Measurements from ENCODE around the gene SEL1L2.

The SEL1L2 gene

DNA sequence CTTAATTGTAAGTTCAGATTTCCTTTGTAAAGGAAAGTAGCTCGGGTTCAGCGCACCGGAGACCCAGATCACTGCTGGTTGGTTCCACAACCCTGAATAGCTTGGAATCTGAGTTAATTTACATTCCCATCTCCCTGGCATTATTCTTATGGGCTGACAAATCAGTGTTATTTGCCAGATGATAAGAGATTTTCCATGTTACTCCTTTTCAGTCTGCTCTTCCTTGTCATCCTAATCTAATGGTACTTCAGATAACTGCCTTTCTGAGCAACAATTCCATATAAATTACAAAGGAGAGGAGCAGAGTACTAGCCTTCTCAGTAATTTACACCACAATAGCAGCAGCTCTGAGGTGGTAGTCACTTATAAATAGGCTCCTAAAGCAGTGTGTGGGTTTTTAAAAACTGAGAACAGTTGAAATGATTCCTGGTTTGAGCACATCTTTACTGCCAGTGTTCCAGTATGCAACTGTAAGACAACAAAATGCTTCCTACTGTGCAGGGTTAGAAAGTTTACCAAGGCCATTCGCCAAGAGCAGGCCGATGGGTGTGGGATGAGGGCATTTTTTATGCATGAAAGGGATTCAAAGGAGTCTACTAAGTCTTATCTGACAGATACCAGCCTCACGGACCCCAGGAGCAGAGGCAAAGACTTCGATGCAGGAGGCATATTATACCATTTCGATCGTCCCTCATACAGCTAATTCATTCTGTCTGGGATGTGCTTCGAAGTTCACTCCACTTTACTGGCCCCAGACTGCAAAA is 115.8 kb downstream of the SEL1L2 start:
- Histone ChIP-seq H3K9ac (ENCODE audit: low read length) (no peak overlapping the region), H4K20me1 (ENCODE audit: insufficient read depth, low read length) (no peaks in the 10 kb centered on the region), H3K27ac (ENCODE audit: low read length) (no peak overlapping the region), H3F3A (ENCODE audit: insufficient read depth, low read length) (no peaks in the 10 kb centered on the region), H3K36me3 (replicated peaks; ENCODE audit: insufficient read depth, low read length) (no peaks in the 10 kb centered on the region), H3K4me1 (ENCODE audit: low read length) (no peaks in the 10 kb centered on the region), H3K4me2 (ENCODE audit: low read depth, low read length) (no peak overlapping the region), H3K9me2 (replicated peaks; ENCODE audit: insufficient read depth, low read length) (no peaks in the 10 kb centered on the region), H3K9me3 (replicated peaks; ENCODE audit: insufficient read depth, low read length) (no peaks in the 10 kb centered on the region), H3K27me3 (replicated peaks; ENCODE audit: insufficient read depth, low read length) (no peaks in the 10 kb centered on the region), H2AFZ (ENCODE audit: low read length) (no peak overlapping the region), H3K4me3 (ENCODE audit: low read length) (no peak overlapping the region), H3K79me2 (ENCODE audit: low read length) (no peaks in the 10 kb centered on the region)
- no peak for DNase-seq
- TF ChIP-seq EZH2 (optimal IDR thresholded peaks at IDR 0.05; ENCODE audit: low read depth, low read length) (no peak), EZH2phosphoT487 (IDR thresholded peaks at IDR 0.05; ENCODE audit: low read length) (no peak), CTCF (IDR thresholded peaks at IDR 0.05; ENCODE audit: low read length) (no peak)

GRCh38 chr20:13873831-13874230 is 116.6 kb downstream of the SEL1L2 start:
- Histone ChIP-seq H3K4me3 (ENCODE audit: low read length) (no peak overlapping the region), H3K4me1 (ENCODE audit: low read length) (no peaks in the 10 kb centered on the region), H3K27me3 (replicated peaks; ENCODE audit: insufficient read depth, low read length) (no peaks in the 10 kb centered on the region), H3K27ac (ENCODE audit: low read length) (no peak overlapping the region), H3K9ac (ENCODE audit: low read length) (no peak overlapping the region), H3K79me2 (ENCODE audit: low read length) (no peaks in the 10 kb centered on the region), H3K36me3 (replicated peaks; ENCODE audit: insufficient read depth, low read length) (no peaks in the 10 kb centered on the region), H3K9me3 (replicated peaks; ENCODE audit: insufficient read depth, low read length) (no peaks in the 10 kb centered on the region), H3K9me2 (replicated peaks; ENCODE audit: insufficient read depth, low read length) (no peaks in the 10 kb centered on the region), H3F3A (ENCODE audit: insufficient read depth, low read length) (no peaks in the 10 kb centered on the region), H3K4me2 (ENCODE audit: low read depth, low read length) (no peak overlapping the region), H2AFZ (ENCODE audit: low read length) (no peak overlapping the region), H4K20me1 (ENCODE audit: insufficient read depth, low read length) (no peaks in the 10 kb centered on the region)
- DNase-seq, result no peak
- TF ChIP-seq EZH2 (optimal IDR thresholded peaks at IDR 0.05; ENCODE audit: low read depth, low read length) (no peak), CTCF (IDR thresholded peaks at IDR 0.05; ENCODE audit: low read length) (no peak), EZH2phosphoT487 (IDR thresholded peaks at IDR 0.05; ENCODE audit: low read length) (no peak)

DNA sequence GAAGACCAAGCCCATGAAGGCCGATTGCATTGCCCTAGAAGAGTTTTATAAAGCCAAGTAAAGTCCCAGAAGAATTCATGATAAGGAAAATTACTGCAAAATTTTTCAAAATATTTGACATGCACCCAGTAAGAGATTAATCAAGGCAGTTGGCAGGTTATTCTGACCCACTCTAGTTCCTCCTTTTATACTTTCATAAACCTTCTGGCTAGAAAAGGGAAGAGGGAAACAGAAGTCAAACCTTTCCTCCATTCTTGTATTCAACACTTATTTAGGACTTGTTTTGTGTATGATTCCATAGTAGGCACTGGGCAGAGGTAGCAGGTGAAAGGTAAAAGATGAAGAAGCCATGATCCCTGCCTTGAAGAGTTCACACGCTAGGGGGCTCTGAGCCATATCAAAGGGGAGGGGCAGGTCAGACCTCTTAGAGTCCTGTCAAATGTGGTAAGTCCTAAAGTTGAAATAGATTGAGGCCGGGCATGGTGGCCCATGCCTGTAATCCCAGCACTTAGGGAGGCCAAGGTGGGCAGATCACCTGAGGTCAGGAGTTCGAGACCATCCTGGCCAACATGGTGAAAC is 120.2 kb downstream of the SEL1L2 start:
- TF ChIP-seq CTCF (IDR thresholded peaks at IDR 0.05; ENCODE audit: low read length) (no peak), EZH2 (optimal IDR thresholded peaks at IDR 0.05; ENCODE audit: low read depth, low read length) (no peak), EZH2phosphoT487 (IDR thresholded peaks at IDR 0.05; ENCODE audit: low read length) (no peak)
- no peaks in the 10 kb centered on the region for H3K79me2 ChIP-seq (ENCODE audit: low read length)
- no peak overlapping the region for H3K9ac ChIP-seq (ENCODE audit: low read length)
- H3K4me1 ChIP-seq (ENCODE audit: low read length), result no peaks in the 10 kb centered on the region
- no peaks in the 10 kb centered on the region for H4K20me1 ChIP-seq (ENCODE audit: insufficient read depth, low read length)
- no peak overlapping the region for H3K4me3 ChIP-seq (ENCODE audit: low read length)
- DNase-seq, result no peak
- H2AFZ ChIP-seq (ENCODE audit: low read length), result no peak overlapping the region
- H3K27ac ChIP-seq (ENCODE audit: low read length), result no peak overlapping the region
- H3K36me3 ChIP-seq (replicated peaks; ENCODE audit: insufficient read depth, low read length), result no peaks in the 10 kb centered on the region
- no peaks in the 10 kb centered on the region for H3F3A ChIP-seq (ENCODE audit: insufficient read depth, low read length)
- no peak overlapping the region for H3K4me2 ChIP-seq (ENCODE audit: low read depth, low read length)
- H3K9me3 ChIP-seq (replicated peaks; ENCODE audit: insufficient read depth, low read length), result no peaks in the 10 kb centered on the region
- no peaks in the 10 kb centered on the region for H3K27me3 ChIP-seq (replicated peaks; ENCODE audit: insufficient read depth, low read length)
- no peaks in the 10 kb centered on the region for H3K9me2 ChIP-seq (replicated peaks; ENCODE audit: insufficient read depth, low read length)
